Stimulated activated CD8-positive, alpha-beta memory T cell treated with anti-CD3 and anti-CD28 coated beads, Interleukin-7, amount 100 ng/mL, for 48 hours (primary cell): ENCODE measurements around the gene ARL15.

Experiments used
- DNase-seq, 2 donors: peaks; one replicate each; pipeline ENCODE4 v3.0.0-alpha.2; 2020; ENCODE audit warnings: low read depth in 1 of 2; ENCODE audit errors: extremely low read depth in 1 of 2

The ARL15 gene

GRCh38 chr5:54214722-54215121 lies 95.7 kb downstream of the ARL15 start:
- DNase-seq, result no peak

GRCh38 chr5:54212331-54212730 lies 98.0 kb downstream of the ARL15 start:
- no peak for DNase-seq

GRCh38 chr5:54211912-54212311 lies 98.5 kb downstream of the ARL15 start:
- no peak for DNase-seq

GRCh38 chr5:54207566-54207965 lies 102.8 kb downstream of the ARL15 start:
- no peak for DNase-seq

DNA sequence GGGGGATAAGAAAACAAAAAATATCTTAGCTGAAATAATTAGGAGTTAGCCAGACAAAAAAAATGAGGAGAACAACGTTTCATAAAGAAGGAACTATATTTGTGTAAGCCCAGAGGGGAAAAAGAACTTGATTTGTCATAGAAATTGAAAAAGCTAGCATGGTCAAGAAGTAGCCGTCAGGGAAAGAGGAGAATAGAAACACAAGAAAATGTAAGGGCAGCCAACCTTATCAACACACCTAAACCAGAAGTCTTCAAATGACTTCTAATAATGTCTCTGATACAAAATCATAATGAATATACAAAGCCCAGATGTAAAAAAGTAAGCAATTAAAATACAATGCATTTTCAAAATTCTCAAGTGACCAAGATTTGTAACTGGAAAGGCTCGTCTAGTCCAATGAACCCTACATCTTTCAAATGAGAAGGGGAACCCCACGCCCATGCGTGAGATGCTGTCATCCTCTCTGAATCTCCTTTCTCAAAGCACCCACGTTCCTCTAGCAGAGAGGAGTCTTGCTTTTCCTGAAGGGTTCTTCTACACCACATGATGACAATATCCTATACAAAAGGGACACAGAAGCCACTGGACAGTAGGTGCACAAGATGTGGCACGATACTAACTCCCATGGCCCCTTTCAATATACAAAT lies 103.7 kb downstream of the ARL15 start:
- DNase-seq, result no peak

DNA sequence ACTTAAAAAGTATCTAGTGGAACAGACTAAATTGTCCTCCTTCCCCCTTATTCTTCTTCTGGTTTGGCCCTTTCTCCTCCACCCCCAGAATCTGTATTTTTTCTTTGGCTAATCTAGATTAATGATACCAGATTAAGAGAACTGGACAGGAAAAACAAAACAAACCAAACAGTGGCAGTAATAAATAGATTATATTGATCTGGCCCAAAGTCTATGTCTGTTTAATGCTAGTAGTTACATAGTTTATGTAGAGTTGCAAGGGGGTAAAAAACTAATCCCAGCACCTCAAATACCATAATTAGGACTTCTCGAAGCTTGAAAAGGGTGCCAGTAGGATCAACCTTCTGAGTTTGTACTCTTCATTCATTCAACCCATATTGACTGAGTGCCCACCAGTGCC lies 104.5 kb downstream of the ARL15 start:
- DNase-seq, result no peak

- DNase-seq, result no peak
Observed at GRCh38 chr5:54205453-54205852, 104.9 kb downstream of the ARL15 start.

GRCh38 chr5:54197018-54197417 lies 113.4 kb downstream of the ARL15 start:
- no peak for DNase-seq

DNA sequence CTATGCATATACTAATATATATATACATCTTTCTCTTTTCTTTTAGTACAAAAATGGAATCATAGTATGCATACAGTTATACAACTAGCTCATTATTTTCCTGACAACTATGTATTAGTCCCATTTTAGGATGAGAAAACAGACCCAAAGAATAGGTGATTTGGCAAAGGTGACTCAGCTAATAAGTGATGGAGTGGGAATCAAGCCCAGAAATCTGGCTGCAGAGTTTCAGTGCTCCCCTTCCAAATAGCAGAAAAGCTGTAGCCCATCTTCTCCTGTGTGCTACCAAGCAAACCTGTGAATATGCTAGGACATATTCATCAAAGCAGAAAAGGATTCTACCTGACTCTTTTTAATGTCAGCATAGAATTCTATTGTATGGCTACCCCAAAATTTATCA lies 114.7 kb downstream of the ARL15 start:
- DNase-seq, result no peak

GRCh38 chr5:54194318-54194717 lies 116.1 kb downstream of the ARL15 start:
- DNase-seq, result no peak

GRCh38 chr5:54187694-54188093 lies 122.7 kb downstream of the ARL15 start:
- DNase-seq, result no peak

GRCh38 chr5:54186912-54187445 lies 123.4 kb downstream of the ARL15 start:
- DNase-seq, result no peak

DNA sequence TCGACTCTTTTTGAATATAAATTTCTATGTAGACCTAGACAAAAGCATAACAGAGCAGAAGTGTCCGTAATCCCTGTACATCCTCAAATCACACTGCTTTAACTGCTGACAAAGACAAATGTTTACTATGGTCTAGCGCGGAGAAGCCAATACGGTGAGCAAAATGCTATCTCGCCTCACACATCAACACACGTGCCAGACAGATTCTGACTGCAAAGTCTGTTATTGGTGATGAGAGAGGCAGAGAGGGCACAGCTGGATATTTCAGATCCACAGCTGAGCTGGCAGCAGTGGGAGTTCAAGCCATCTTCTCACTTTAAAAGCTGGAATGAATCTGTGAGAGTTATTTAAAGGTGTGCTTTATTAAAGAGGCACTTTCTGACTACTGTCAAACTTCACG lies 124.3 kb downstream of the ARL15 start:
- DNase-seq, result no peak

- no peak for DNase-seq
Observed at GRCh38 chr5:54184806-54185205, 125.6 kb downstream of the ARL15 start.

- no peak for DNase-seq
Observed at GRCh38 chr5:54180630-54181031, 129.7 kb downstream of the ARL15 start.

GRCh38 chr5:54178991-54179390 lies 131.4 kb downstream of the ARL15 start:
- DNase-seq, result no peak

DNA sequence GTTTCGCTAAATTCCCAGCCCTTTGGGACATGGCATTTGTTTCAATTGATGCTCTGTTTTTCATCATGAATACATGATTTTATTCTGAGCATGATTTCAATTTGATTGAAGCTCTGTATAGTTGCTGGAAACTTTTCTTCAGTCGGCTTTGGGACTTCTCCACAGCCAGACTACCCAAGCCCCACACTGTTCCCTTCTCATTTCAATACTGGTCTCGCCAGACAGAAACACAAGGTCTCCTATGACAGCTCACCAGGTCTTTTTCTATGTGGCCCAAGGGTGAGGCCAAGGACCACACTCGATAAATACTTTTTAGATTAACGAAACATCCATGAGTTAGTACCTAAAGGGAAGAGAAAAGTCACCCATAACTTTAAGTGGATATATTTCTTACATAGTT lies 132.2 kb downstream of the ARL15 start:
- DNase-seq, result no peak

DNA sequence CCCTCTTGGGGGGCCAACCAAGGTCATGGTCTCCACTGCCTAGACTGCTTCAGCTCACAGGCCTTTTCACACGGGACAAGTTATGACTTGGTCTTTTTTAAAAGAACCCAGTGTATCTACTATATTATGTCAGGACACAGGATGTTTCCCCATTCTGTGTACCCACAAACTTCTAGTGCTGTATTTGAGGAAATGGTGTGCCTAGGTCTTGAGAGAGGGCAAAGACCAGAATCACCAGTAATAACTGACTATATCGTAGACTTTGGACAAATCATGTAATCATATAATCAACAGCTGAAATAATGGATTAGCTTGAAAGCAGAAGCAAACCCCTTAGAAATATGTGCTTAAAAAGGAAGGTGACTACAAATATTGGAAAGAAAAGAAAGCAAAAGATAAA lies 133.3 kb downstream of the ARL15 start:
- no peak for DNase-seq

DNA sequence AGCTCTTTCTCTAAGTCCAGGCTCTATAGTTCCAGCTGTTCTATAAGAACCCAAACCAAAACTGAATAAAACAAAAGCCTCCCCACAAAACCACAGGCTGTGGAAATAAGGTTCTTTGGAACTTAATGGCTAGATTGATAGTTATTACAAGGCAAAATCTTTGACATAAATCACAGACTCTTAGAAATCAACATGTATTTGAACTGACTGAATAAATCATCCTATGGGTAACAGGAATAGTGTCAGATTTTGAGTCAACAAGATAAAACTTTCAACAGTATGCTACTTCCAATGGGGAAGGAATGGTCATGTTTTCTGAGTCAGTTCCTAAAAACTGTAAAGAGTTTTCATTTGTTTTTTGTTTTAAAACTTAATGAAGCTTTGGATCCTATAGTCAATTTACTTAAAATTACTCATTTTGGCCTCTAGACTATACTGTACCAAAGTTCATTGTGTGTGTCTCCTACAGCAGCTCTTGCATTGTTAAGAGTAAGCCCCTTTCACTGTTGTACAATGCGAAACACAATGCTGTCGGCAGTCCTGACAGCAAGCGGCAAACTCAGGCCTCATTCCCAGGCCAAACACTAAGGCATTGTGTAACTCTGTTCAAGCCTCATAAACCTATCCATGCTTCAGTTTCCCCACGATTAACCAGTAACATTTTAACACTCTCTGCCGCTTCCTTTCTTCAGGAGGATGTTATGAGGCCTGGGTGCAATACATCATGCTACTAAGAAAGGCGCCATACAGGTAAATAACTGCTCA lies 134.1 kb downstream of the ARL15 start:
- no peak for DNase-seq

DNA sequence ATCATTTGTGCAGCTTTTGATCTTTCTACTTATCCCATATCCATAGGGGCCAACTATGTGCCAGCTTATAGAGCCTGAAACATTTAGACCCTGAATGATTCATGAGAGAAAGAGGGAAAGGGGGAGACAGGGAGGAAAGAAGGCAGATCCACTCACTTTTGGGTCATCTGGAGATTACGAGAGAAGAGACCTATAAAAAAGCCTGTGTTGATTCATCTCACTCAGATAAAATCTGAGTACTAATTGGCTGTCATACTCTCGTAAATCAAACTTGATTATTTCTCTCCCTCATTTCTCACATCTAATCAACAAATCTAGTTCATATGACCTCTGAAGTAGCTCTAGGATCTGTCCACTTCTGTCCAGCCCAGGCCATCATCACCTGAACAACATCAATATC lies 137.1 kb downstream of the ARL15 start:
- DNase-seq, result no peak

DNA sequence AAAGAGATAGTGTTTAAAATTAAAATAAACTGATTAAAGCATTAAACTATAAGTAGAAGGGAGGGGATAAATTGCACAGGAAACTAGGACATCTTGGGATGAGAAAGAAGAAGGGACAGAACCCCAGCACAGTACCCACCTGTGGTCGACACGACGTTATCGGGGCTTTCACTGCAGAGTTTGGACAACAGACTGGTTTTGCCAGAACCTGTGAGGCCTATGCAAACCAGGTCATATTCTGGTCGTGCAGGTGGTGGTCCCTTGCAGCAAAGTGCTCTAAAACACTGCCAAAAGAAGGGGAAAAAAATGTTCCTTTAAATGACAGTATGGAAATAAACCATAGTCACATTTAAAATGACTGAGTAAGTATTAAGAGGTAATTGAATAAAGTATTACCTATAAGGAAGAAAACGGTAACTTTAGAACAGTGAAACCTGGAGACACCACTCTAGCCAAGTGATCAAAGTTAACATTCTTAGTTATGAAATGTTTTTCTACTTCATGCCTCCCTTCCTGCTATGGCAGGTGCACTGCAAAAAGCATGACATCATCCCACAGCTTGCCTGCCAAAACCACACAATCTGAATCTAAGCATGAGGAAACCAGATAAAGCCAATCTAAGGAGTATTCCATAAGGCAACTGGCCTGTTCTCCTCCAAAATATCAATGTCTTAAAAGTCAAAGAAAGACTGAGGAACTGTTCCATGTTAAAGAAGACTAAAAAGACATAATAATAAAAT lies 138.6 kb downstream of the ARL15 start:
- DNase-seq, result no peak

- DNase-seq, result no peak
Observed at GRCh38 chr5:54165687-54166086, 144.7 kb downstream of the ARL15 start.
